Measurements from ENCODE around the gene PKP4.

GRCh38 chr2:158685646-158686045 is 228.9 kb downstream of the PKP4 start:
- TF ChIP-seq CTCF (IDR thresholded peaks at IDR 0.05; ENCODE audit: low read depth, low read length) = no peak
- TF ChIP-seq MYC (IDR thresholded peaks at IDR 0.05; ENCODE audit: low read depth, low read length) = no peak
- TF ChIP-seq POLR2A (IDR thresholded peaks at IDR 0.05; ENCODE audit: extremely low read depth, insufficient read length) = no peak
- no peak for TF ChIP-seq MAX (IDR thresholded peaks at IDR 0.05; ENCODE audit: low read depth, low read length)
